Measurements from ENCODE around the gene KCNS1.

DNA sequence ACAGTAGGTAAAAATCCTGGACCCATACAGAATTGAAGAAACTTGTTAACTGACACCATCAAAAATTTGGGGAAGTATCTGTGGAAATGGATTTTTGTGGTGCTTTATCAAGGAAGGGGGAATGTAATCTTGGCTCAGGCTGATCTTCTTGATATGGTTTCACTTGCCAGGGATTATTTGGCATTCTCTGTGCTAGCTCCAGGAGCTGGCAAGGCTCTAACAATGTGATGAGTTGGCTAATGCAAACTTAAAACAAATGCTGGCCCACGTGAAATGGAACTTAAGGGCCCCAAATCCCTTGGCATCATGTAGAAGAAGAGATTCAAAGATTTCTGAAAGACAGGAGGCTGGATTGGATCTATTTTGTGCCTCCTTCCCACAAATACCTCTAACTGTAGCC is 13.1 kb downstream of the KCNS1 start:
- TF ChIP-seq GATA2 (IDR thresholded peaks at IDR 0.05; ENCODE audit: low read depth, low read length) (no peak), GATA3 (IDR thresholded peaks at IDR 0.05; ENCODE audit: low read depth, low read length) (no peak)

All from SH-SY5Y (cell line).